Measurements from ENCODE around the gene SRF.
"Not testable (repeated sequence)": the region's sequence is repeated elsewhere in the genome, so short reads cannot be mapped to it uniquely, and the experiment has no call there.

Gene SRF

DNA sequence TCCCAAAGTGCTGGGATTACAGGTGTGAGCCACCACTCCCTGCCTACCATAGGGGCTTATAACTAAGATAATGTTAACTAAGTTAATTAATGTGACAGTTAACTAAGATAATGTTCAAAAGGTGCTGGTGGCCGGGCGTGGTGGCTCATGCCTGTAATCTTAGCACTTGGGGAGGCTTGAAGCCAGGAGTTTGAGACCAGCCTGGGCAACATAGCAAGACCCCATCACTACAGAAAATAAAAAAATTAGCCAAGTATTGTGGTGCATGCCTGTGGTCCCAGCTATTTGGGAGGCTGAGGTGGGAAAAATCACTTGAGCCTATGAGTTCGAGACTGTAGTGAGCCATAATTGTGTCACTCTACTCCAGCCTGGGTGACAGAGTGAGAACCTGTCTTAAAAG, 32.8 kb upstream of the SRF start:
- H3K14ac ChIP-seq (ENCODE audit: low read length): no peak overlapping the region
- no peak overlapping the region for H3K4ac ChIP-seq (ENCODE audit: low read length)
- no peak overlapping the region for H2AFZ ChIP-seq (ENCODE audit: low read length)
- no peaks in the 10 kb centered on the region for H3K9me3 ChIP-seq (replicated peaks in 1 of 2; ENCODE audit: control insufficient read depth in 2 of 2, insufficient read depth in 1 of 2, low read depth in 1 of 2, low read length in 2 of 2)
- peaks cover 5% of the 10 kb centered on the region for H3K79me1 ChIP-seq (ENCODE audit: low read depth, low read length)
- H2BK12ac ChIP-seq (ENCODE audit: low read length): no peak overlapping the region
- H4K8ac ChIP-seq (ENCODE audit: low read depth, low read length): no peak overlapping the region
- no peak overlapping the region for H2BK5ac ChIP-seq (ENCODE audit: low read length)
- H3K4me3 ChIP-seq (ENCODE audit: low read length in 2 of 2): no peak overlapping the region
- peaks cover 14 to 25% of the 10 kb centered on the region in 2 donors for H3K36me3 ChIP-seq (replicated peaks in 1 of 2; ENCODE audit: control insufficient read depth in 2 of 2, insufficient read depth in 2 of 2, low read length in 2 of 2)
- DNase-seq (ENCODE audit: low spot score): no peak
- H2BK120ac ChIP-seq (ENCODE audit: low read depth, low read length): no peak overlapping the region
- H4K91ac ChIP-seq (ENCODE audit: low read depth, low read length, poor library complexity): no peak overlapping the region
- H2AK5ac ChIP-seq (ENCODE audit: low read depth, low read length): no peak overlapping the region
- H3K18ac ChIP-seq (ENCODE audit: low read length): no peak overlapping the region
- no peaks in the 10 kb centered on the region for H3K27me3 ChIP-seq (ENCODE audit: control insufficient read depth in 3 of 3, insufficient read depth in 3 of 3, low read depth in 1 of 3, low read length in 3 of 3)
- H3K4me1 ChIP-seq (ENCODE audit: control insufficient read depth in 2 of 2, insufficient read depth in 1 of 2, low read depth in 1 of 2, low read length in 2 of 2): peaks cover 3 to 4% of the 10 kb centered on the region in 2 donors
- H3K9ac ChIP-seq (ENCODE audit: low read depth, low read length, poor library complexity): no peak overlapping the region
- no peak overlapping the region for H2BK15ac ChIP-seq (ENCODE audit: low read length)
- H3K4me2 ChIP-seq (ENCODE audit: insufficient read depth, low read length, poor library complexity, severe bottlenecking): no peak overlapping the region
- H3K23ac ChIP-seq (ENCODE audit: low read depth, low read length, poor library complexity): no peak overlapping the region
- no CpG with 5 or more reads among the region's 3 CpGs for WGBS, 2 donors (ENCODE audit: extremely low coverage in 2 of 2, insufficient read length in 2 of 2, insufficient replicate concordance in 1 of 2)
- H3K27ac ChIP-seq (replicated peaks; ENCODE audit: low read length): no peak overlapping the region

DNA sequence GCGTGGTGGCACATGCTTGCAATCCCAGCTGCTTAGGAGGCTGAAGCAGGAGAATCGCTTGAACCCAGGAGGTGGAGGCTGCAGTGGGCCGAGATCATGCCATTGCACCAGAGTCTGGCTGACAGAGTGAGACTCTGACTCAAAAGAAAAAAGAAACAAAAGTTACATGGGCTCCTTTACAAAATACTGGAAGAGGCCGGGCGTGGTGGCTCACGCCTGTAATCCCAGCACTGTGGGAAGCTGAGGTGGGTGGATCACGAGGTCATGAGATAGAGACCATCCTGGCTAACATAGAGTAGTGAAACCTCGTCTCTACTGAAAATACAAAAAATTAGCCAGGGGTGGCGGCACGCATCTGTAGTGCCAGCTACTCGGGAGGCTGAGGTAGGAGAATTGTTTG, 31.1 kb upstream of the SRF start:
- not testable (repeated sequence) for H3K79me1 ChIP-seq (ENCODE audit: low read depth, low read length); H2AFZ ChIP-seq (ENCODE audit: low read length); H3K4ac ChIP-seq (ENCODE audit: low read length); DNase-seq (ENCODE audit: low spot score); H3K4me3 ChIP-seq (ENCODE audit: low read length in 2 of 2); H3K18ac ChIP-seq (ENCODE audit: low read length); H2AK5ac ChIP-seq (ENCODE audit: low read depth, low read length); H4K8ac ChIP-seq (ENCODE audit: low read depth, low read length); H3K27ac ChIP-seq (replicated peaks; ENCODE audit: low read length); H2BK15ac ChIP-seq (ENCODE audit: low read length); H2BK12ac ChIP-seq (ENCODE audit: low read length); H2BK120ac ChIP-seq (ENCODE audit: low read depth, low read length); H3K23ac ChIP-seq (ENCODE audit: low read depth, low read length, poor library complexity); H2BK5ac ChIP-seq (ENCODE audit: low read length); H3K14ac ChIP-seq (ENCODE audit: low read length); H3K4me2 ChIP-seq (ENCODE audit: insufficient read depth, low read length, poor library complexity, severe bottlenecking); H3K4me1 ChIP-seq (ENCODE audit: control insufficient read depth in 2 of 2, insufficient read depth in 1 of 2, low read depth in 1 of 2, low read length in 2 of 2); H3K9me3 ChIP-seq (replicated peaks in 1 of 2; ENCODE audit: control insufficient read depth in 2 of 2, insufficient read depth in 1 of 2, low read depth in 1 of 2, low read length in 2 of 2); H4K91ac ChIP-seq (ENCODE audit: low read depth, low read length, poor library complexity); H3K27me3 ChIP-seq (ENCODE audit: control insufficient read depth in 3 of 3, insufficient read depth in 3 of 3, low read depth in 1 of 3, low read length in 3 of 3); H3K9ac ChIP-seq (ENCODE audit: low read depth, low read length, poor library complexity)
- WGBS, 2 donors (ENCODE audit: extremely low coverage in 2 of 2, insufficient read length in 2 of 2, insufficient replicate concordance in 1 of 2): no CpG with 5 or more reads among the region's 11 CpGs
- H3K36me3 ChIP-seq (replicated peaks in 1 of 2; ENCODE audit: control insufficient read depth in 2 of 2, insufficient read depth in 2 of 2, low read length in 2 of 2): peaks cover 19 to 25% of the 10 kb centered on the region in 2 donors

DNA sequence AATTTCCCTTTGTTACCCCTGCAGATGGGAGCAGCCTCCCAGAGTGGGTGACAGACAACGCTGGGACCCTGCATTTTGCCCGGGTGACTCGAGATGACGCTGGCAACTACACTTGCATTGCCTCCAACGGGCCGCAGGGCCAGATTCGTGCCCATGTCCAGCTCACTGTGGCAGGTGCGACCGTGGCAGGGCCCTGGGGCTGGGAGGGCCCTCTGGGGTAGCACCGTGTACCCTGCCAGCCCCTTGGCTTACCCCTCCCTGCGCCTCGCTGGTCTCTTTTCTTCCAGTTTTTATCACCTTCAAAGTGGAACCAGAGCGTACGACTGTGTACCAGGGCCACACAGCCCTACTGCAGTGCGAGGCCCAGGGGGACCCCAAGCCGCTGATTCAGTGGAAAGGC, 29.4 kb upstream of the SRF start:
- no CpG with 5 or more reads among the region's 16 CpGs for WGBS, 2 donors (ENCODE audit: extremely low coverage in 2 of 2, insufficient read length in 2 of 2, insufficient replicate concordance in 1 of 2)
- Histone ChIP-seq H3K4me3 (ENCODE audit: low read length in 2 of 2) (no peak overlapping the region), H3K4ac (ENCODE audit: low read length) (no peak overlapping the region), H2BK12ac (ENCODE audit: low read length) (no peak overlapping the region), H3K27ac (replicated peaks; ENCODE audit: low read length) (no peak overlapping the region), H3K79me1 (ENCODE audit: low read depth, low read length) (no peaks in the 10 kb centered on the region), H3K36me3 (replicated peaks in 1 of 2; ENCODE audit: control insufficient read depth in 2 of 2, insufficient read depth in 2 of 2, low read length in 2 of 2) (peaks cover 25 to 36% of the 10 kb centered on the region in 2 donors), H3K18ac (ENCODE audit: low read length) (no peak overlapping the region), H3K4me1 (ENCODE audit: control insufficient read depth in 2 of 2, insufficient read depth in 1 of 2, low read depth in 1 of 2, low read length in 2 of 2) (peaks cover 5 to 7% of the 10 kb centered on the region in 2 donors), H2BK120ac (ENCODE audit: low read depth, low read length) (no peak overlapping the region), H3K9me3 (replicated peaks in 1 of 2; ENCODE audit: control insufficient read depth in 2 of 2, insufficient read depth in 1 of 2, low read depth in 1 of 2, low read length in 2 of 2) (no peaks in the 10 kb centered on the region), H3K9ac (ENCODE audit: low read depth, low read length, poor library complexity) (peak overlapping the region; percentile 34), H2AK5ac (ENCODE audit: low read depth, low read length) (no peak overlapping the region), H4K8ac (ENCODE audit: low read depth, low read length) (no peak overlapping the region), H2AFZ (ENCODE audit: low read length) (no peak overlapping the region), H3K14ac (ENCODE audit: low read length) (no peak overlapping the region), H3K27me3 (ENCODE audit: control insufficient read depth in 3 of 3, insufficient read depth in 3 of 3, low read depth in 1 of 3, low read length in 3 of 3) (no peaks in the 10 kb centered on the region), H3K23ac (ENCODE audit: low read depth, low read length, poor library complexity) (peak overlapping the region; percentile 46), H2BK5ac (ENCODE audit: low read length) (no peak overlapping the region), H2BK15ac (ENCODE audit: low read length) (no peak overlapping the region), H3K4me2 (ENCODE audit: insufficient read depth, low read length, poor library complexity, severe bottlenecking) (no peak overlapping the region), H4K91ac (ENCODE audit: low read depth, low read length, poor library complexity) (no peak overlapping the region)
- DNase-seq (ENCODE audit: low spot score): no peak

DNA sequence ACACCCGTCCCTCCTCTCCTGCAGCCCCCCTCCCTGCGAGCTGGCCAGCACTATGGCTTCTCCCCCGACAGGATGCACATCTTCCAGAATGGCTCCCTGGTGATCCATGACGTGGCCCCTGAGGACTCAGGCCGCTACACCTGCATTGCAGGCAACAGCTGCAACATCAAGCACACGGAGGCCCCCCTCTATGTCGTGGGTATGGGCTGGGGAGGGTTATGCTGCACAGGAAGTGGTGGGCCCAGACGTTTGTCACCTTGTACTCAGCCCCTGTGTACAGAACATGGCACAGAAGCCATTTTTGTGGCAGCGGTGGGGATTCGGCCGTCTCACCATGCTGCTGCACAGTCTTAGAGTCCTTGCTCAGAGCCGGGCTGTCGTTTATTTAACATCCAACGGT, 29.0 kb upstream of the SRF start:
- Histone ChIP-seq H2BK120ac (ENCODE audit: low read depth, low read length) (no peak overlapping the region), H3K18ac (ENCODE audit: low read length) (no peak overlapping the region), H4K8ac (ENCODE audit: low read depth, low read length) (no peak overlapping the region), H2BK5ac (ENCODE audit: low read length) (no peak overlapping the region), H3K4me2 (ENCODE audit: insufficient read depth, low read length, poor library complexity, severe bottlenecking) (no peak overlapping the region), H2BK12ac (ENCODE audit: low read length) (no peak overlapping the region), H3K9ac (ENCODE audit: low read depth, low read length, poor library complexity) (peak overlapping the region; percentile 34), H3K79me1 (ENCODE audit: low read depth, low read length) (no peaks in the 10 kb centered on the region), H2BK15ac (ENCODE audit: low read length) (no peak overlapping the region), H3K9me3 (replicated peaks in 1 of 2; ENCODE audit: control insufficient read depth in 2 of 2, insufficient read depth in 1 of 2, low read depth in 1 of 2, low read length in 2 of 2) (no peaks in the 10 kb centered on the region), H3K14ac (ENCODE audit: low read length) (no peak overlapping the region), H3K4me3 (ENCODE audit: low read length in 2 of 2) (no peak overlapping the region), H3K23ac (ENCODE audit: low read depth, low read length, poor library complexity) (peak overlapping the region; percentile 46), H2AK5ac (ENCODE audit: low read depth, low read length) (peak overlapping the region; percentile 84), H3K36me3 (replicated peaks in 1 of 2; ENCODE audit: control insufficient read depth in 2 of 2, insufficient read depth in 2 of 2, low read length in 2 of 2) (peaks cover 25 to 41% of the 10 kb centered on the region in 2 donors), H4K91ac (ENCODE audit: low read depth, low read length, poor library complexity) (no peak overlapping the region), H3K4me1 (ENCODE audit: control insufficient read depth in 2 of 2, insufficient read depth in 1 of 2, low read depth in 1 of 2, low read length in 2 of 2) (peaks cover 5 to 7% of the 10 kb centered on the region in 2 donors), H3K4ac (ENCODE audit: low read length) (no peak overlapping the region), H3K27ac (replicated peaks; ENCODE audit: low read length) (no peak overlapping the region), H3K27me3 (ENCODE audit: control insufficient read depth in 3 of 3, insufficient read depth in 3 of 3, low read depth in 1 of 3, low read length in 3 of 3) (no peaks in the 10 kb centered on the region), H2AFZ (ENCODE audit: low read length) (no peak overlapping the region)
- no CpG with 5 or more reads among the region's 14 CpGs for WGBS, 2 donors (ENCODE audit: extremely low coverage in 2 of 2, insufficient read length in 2 of 2, insufficient replicate concordance in 1 of 2)
- no peak for DNase-seq (ENCODE audit: low spot score)
